ENCODE data around the gene SEPTIN2. TPM values are rescaled to one million over a fixed set of nuclear protein-coding genes. Genes with fewer than 3 reads are reported as not detected.

The SEPTIN2 gene
- total and polyA plus RNA-seq, 2 donors (not counting 3 experiments of a cell fraction or from before 2014, with no cell fraction given) = 427 to 512 TPM

DNA sequence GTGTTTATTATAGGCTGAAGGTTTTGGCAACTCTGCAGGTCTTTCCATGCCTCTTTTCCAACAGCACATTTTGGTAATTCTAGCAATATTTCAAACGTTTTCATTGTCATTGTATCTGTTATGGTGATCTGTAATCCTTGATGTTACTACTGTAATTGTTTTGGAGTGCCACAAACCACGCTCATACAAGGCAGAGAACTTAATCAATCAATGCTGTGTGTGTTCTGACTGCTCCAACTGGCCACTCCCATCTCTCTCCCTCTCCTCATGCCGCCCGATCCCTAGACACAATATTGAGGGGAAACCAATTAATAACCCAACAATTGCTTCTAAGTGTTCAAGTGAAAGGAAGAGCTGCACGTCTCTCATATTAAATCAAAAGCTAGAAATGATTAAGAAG lies 33.2 kb upstream of the SEPTIN2 start:
- Histone ChIP-seq H3K79me2 (ENCODE audit: control insufficient read depth, insufficient read depth, low read length) (peaks cover 57% of the 10 kb centered on the region), H3K27me3 (ENCODE audit: control insufficient read depth in 2 of 2, insufficient read depth in 2 of 2, low read length in 2 of 2) (no peaks in the 10 kb centered on the region), H3K9me3 (replicated peaks; ENCODE audit: control insufficient read depth, insufficient read depth, low read length) (no peaks in the 10 kb centered on the region), H3K4me2 (ENCODE audit: insufficient read depth, low read length) (no peak overlapping the region), H3K9me1 (replicated peaks; ENCODE audit: control insufficient read depth, extremely low read depth, insufficient read depth, low read length) (no peaks in the 10 kb centered on the region), H4K20me1 (replicated peaks; ENCODE audit: control insufficient read depth, extremely low read depth, insufficient read depth, low read length) (no peaks in the 10 kb centered on the region), H3K4me1 (ENCODE audit: control insufficient read depth, extremely low read depth, insufficient read depth, low read length) (no peaks in the 10 kb centered on the region), H2AFZ (ENCODE audit: low read depth, low read length) (no peak overlapping the region), H3K36me3 (ENCODE audit: control insufficient read depth in 2 of 2, extremely low read depth in 1 of 2, insufficient read depth in 2 of 2, low read length in 2 of 2) (no peaks in the 10 kb centered on the region), H3K4me3 (replicated peaks in 1 of 3; ENCODE audit: insufficient read depth in 1 of 3, low read depth in 1 of 3, low read length in 3 of 3) (no peak overlapping the region), H3K9ac (replicated peaks; ENCODE audit: extremely low read depth, insufficient read depth, low read length) (no peak overlapping the region), H3K27ac (ENCODE audit: insufficient read depth, low read depth, low read length) (no peak overlapping the region)
- FAIRE-seq = no peak
- CTCF ChIA-PET = interaction anchor here (1.0 to 1.3 kb wide), 2 partner anchors 10 to 14 kb away, joined by 6 read pairs; no protein-coding TSS in a partner anchor
- DNase-seq (ENCODE audit: low read depth, low spot score) = no peak
- POLR2A ChIA-PET = no interaction called here
- intact Hi-C loops (cut with micrococcal nuclease) (no loop called here), dilution Hi-C loops (cut with MboI; ENCODE audit: extremely low pct_ligation_motif_present, low sequenced_read_pairs) (no loop called here)
- no TSS peak for BruUV-seq (replicated peaks)
- TF ChIP-seq JUN (IDR thresholded peaks at IDR 0.05; ENCODE audit: borderline replicate concordance, insufficient read depth, insufficient read length, low read depth) = no peak
- TF ChIP-seq POLR2AphosphoS5 (IDR thresholded peaks at IDR 0.05; ENCODE audit: insufficient read depth, low read depth, low read length) = no peak
- TF ChIP-seq, protein P1, sequence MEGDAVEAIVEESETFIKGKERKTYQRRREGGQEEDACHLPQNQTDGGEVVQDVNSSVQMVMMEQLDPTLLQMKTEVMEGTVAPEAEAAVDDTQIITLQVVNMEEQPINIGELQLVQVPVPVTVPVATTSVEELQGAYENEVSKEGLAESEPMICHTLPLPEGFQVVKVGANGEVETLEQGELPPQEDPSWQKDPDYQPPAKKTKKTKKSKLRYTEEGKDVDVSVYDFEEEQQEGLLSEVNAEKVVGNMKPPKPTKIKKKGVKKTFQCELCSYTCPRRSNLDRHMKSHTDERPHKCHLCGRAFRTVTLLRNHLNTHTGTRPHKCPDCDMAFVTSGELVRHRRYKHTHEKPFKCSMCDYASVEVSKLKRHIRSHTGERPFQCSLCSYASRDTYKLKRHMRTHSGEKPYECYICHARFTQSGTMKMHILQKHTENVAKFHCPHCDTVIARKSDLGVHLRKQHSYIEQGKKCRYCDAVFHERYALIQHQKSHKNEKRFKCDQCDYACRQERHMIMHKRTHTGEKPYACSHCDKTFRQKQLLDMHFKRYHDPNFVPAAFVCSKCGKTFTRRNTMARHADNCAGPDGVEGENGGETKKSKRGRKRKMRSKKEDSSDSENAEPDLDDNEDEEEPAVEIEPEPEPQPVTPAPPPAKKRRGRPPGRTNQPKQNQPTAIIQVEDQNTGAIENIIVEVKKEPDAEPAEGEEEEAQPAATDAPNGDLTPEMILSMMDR (IDR thresholded peaks at IDR 0.05; ENCODE audit: extremely low read depth in 1 of 2, insufficient read depth in 1 of 2, low read depth in 1 of 2, low read length in 2 of 2) = no peak
- TF ChIP-seq, protein P2, sequence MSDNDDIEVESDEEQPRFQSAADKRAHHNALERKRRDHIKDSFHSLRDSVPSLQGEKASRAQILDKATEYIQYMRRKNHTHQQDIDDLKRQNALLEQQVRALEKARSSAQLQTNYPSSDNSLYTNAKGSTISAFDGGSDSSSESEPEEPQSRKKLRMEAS (IDR thresholded peaks at IDR 0.05; ENCODE audit: insufficient read depth, insufficient read length) = no peak
- no peak for TF ChIP-seq FOS (IDR thresholded peaks at IDR 0.05; ENCODE audit: borderline replicate concordance, insufficient read depth, low read length)
- TF ChIP-seq EZH2 (IDR thresholded peaks at IDR 0.05; ENCODE audit: borderline replicate concordance, low read depth, low read length, severe bottlenecking) = no peak
- no peak for TF ChIP-seq GATA2 (IDR thresholded peaks at IDR 0.05; ENCODE audit: insufficient read depth, insufficient read length, low read depth, low read length)
- TF ChIP-seq POLR2A (IDR thresholded peaks at IDR 0.05; ENCODE audit: low read depth, low read length) = no peak
- no peak for TF ChIP-seq MYC (IDR thresholded peaks at IDR 0.05; ENCODE audit: low read depth, low read length)
